Liver (tissue), 9 donors: ENCODE measurements around the gene HMGA1. TPM values are rescaled to one million over a fixed set of nuclear protein-coding genes. Genes with fewer than 3 reads are reported as not detected.
"Not testable (repeated sequence)": the region's sequence is repeated elsewhere in the genome, so short reads cannot be mapped to it uniquely, and the experiment has no call there.

ENCODE experiments used
- DNase-seq: peaks from one replicate; pipeline ENCODE4 v3.0.0-alpha.2; 2017; ENCODE audit warnings: low spot score
- H3K27ac ChIP-seq, 2 donors: one replicate each; pipeline ENCODE4 v1.7.0; 2013; ENCODE audit warnings: inconsistent platforms in 2 of 2, low read length in 2 of 2, control low read depth in 1 of 2, low read depth in 1 of 2, mild to moderate bottlenecking in 1 of 2
- H3K27me3 ChIP-seq, 4 donors: one replicate each; pipeline versions ENCODE4 v1.6.1 to v1.7.0; 2013; ENCODE audit warnings: low read length in 3 of 4, inconsistent platforms in 1 of 4, mild to moderate bottlenecking in 1 of 4, moderate library complexity in 1 of 4; ENCODE audit not compliant: control insufficient read depth in 4 of 4, insufficient read depth in 4 of 4
- H3K36me3 ChIP-seq, 4 donors: one replicate each; pipeline versions ENCODE4 v1.6.1 to v1.7.0; 2013; ENCODE audit warnings: low read length in 3 of 4, mild to moderate bottlenecking in 3 of 4, low read depth in 1 of 4, moderate library complexity in 1 of 4; ENCODE audit not compliant: control insufficient read depth in 4 of 4, insufficient read depth in 3 of 4
- H3K4me1 ChIP-seq, 4 donors: one replicate each; pipeline versions ENCODE4 v1.6.1 to v1.7.0; 2013; ENCODE audit warnings: low read length in 3 of 4, mild to moderate bottlenecking in 3 of 4, moderate library complexity in 1 of 4; ENCODE audit not compliant: control insufficient read depth in 4 of 4, insufficient read depth in 4 of 4
- H3K4me3 ChIP-seq, 3 donors: one replicate each; pipeline versions ENCODE4 v1.6.1 to v1.7.0; 2013; ENCODE audit warnings: low read length in 3 of 3, control low read depth in 1 of 3, low read depth in 1 of 3, mild to moderate bottlenecking in 1 of 3
- H3K9ac ChIP-seq, 2 donors: one replicate each; pipeline ENCODE4 v1.7.0; 2013; ENCODE audit warnings: low read length in 2 of 2, mild to moderate bottlenecking in 2 of 2, moderate library complexity in 2 of 2, control low read depth in 1 of 2, low read depth in 1 of 2
- H3K9me3 ChIP-seq, 4 donors: one replicate each; pipeline versions ENCODE4 v1.6.1 to v1.7.0; 2013; ENCODE audit warnings: low read length in 3 of 4; ENCODE audit not compliant: control insufficient read depth in 4 of 4
- EGR1 ChIP-seq, 2 donors: IDR thresholded peaks; 2 replicates each; pipeline ENCODE4 v1.6.1; 2016 to 2018; ENCODE audit warnings: antibody characterized with exemption in 2 of 2, low read depth in 2 of 2
- FOXA1 ChIP-seq: IDR thresholded peaks from 2 replicates; pipeline ENCODE4 v1.6.1; 2016; ENCODE audit warnings: antibody characterized with exemption
- GABPA ChIP-seq, 2 donors: IDR thresholded peaks in 1 of 2; conservative IDR thresholded peaks in 1 of 2; 2 replicates each; pipeline ENCODE4 v1.6.1; 2016; ENCODE audit warnings: antibody characterized with exemption in 2 of 2, mild to moderate bottlenecking in 1 of 2, moderate library complexity in 1 of 2
- HNF4A ChIP-seq, 2 donors: conservative IDR thresholded peaks; 2 replicates each; pipeline ENCODE4 v1.6.1; 2016; ENCODE audit warnings: antibody characterized with exemption in 2 of 2, mild to moderate bottlenecking in 2 of 2
- JUND ChIP-seq, 2 donors: IDR thresholded peaks; 2 replicates each; pipeline ENCODE4 v1.6.1; 2016; ENCODE audit warnings: antibody characterized with exemption in 2 of 2
- NR2F2 ChIP-seq: IDR thresholded peaks from 2 replicates; pipeline ENCODE4 v1.6.1; 2016; ENCODE audit warnings: antibody characterized with exemption
- RAD21 ChIP-seq, 2 donors: IDR thresholded peaks; 2 replicates each; pipeline ENCODE4 v1.6.1; 2016; ENCODE audit warnings: antibody characterized with exemption in 2 of 2, mild to moderate bottlenecking in 2 of 2
- TAF1 ChIP-seq: conservative IDR thresholded peaks from 2 replicates; pipeline ENCODE4 v1.6.1; 2016; ENCODE audit warnings: antibody characterized with exemption, mild to moderate bottlenecking
- YY1 ChIP-seq: IDR thresholded peaks from 2 replicates; pipeline ENCODE4 v1.6.1; 2016; ENCODE audit warnings: antibody characterized with exemption, mild to moderate bottlenecking
- WGBS: extraction: QIAGEN DNeasy Blood & Tissue Kit; methylation state at CpG from one replicate; pipeline ENCODE4 v1.1.7; 2013; 5-methylcytosine and 5-hydroxymethylcytosine counted together
- polyA plus RNA-seq, 2 donors: library from polyadenylated mRNA; stranded (reverse) in 1 of 2; unstranded in 1 of 2; fragments of 200-250 nt in 1 of 2; fragments of >200 nt in 1 of 2; fragmentation: Nextera tagmentation in 1 of 2; extraction: Ambion mirVana in 1 of 2; gene quantifications; one replicate each; pipeline versions ENCODE4 v1.2.1 to v1.2.3, GENCODE V29; 2013 to 2015
- total RNA-seq, 2 donors: library from RNA; depleted of rRNA; stranded (reverse); fragments of >200 nt; gene quantifications; one replicate each; pipeline ENCODE4 v1.2.3, GENCODE V29; 2014
- TF ChIP-seq, protein P1 (sequence below): fragments of 150-350 bp; IDR thresholded peaks from 2 replicates; pipeline ENCODE4 v1.5.1; 2017; ENCODE audit warnings: improper control_type of control experiment, low read depth, low read length; ENCODE audit not compliant: missing input control
- TF ChIP-seq, protein P2 (sequence below): IDR thresholded peaks from 2 replicates; pipeline ENCODE4 v1.6.1; 2016; ENCODE audit warnings: antibody characterized with exemption
- TF ChIP-seq, protein P3 (sequence below): IDR thresholded peaks from 2 replicates; pipeline ENCODE4 v1.6.1; 2016; ENCODE audit warnings: antibody characterized with exemption
- donor health status: healthy.
- donor health status: healthy.
- donor health status: healthy.
- donor health status: healthy.
- donor health status: healthy.

HMGA1 gene
- total and polyA plus RNA-seq, 4 donors, result 4.2 to 118 (median 8.5) TPM

DNA sequence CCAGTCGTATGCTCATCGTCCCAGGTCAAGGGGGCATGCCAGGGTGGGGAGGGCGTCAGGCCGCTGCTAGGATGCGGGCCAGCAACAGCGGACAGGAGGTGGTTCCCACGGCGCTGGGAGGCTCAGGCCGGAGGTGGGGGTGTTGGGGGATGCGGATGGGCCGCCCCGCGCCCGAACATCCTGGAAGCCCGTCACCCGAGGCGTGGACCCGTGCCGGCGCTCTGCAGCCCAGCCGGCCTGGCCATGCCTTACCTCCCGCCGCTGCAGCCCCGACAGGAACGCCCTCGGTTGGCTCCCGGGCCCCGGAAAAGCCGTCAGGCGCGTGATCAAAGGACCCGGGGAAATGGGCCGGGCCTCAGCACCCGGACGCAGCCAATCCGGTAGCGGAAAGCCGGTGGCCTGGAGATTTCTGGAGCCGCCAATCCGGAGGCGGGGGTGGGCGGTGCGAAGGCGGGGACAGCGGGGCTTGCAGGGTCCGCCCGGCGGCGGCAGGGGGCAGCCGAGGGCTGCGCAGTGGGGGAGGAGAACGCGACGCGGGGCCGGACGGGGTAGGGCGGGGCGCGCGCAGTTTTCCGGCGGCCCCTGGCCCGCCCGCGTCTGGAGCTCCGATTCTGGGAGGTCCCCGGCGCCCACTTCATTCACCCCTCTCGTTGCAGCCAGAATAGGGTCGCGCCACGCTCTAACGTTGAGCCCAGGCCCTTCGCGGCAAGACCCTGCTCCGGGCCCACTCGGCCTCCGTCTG, 12.2 kb downstream of the HMGA1 start, which contains the start of gene SMIM29 (continued):
- no peak for TF ChIP-seq HNF4A (conservative IDR thresholded peaks at IDR 0.05)
- peak; percentile 5 for TF ChIP-seq FOXA1
- TF ChIP-seq, protein P1, sequence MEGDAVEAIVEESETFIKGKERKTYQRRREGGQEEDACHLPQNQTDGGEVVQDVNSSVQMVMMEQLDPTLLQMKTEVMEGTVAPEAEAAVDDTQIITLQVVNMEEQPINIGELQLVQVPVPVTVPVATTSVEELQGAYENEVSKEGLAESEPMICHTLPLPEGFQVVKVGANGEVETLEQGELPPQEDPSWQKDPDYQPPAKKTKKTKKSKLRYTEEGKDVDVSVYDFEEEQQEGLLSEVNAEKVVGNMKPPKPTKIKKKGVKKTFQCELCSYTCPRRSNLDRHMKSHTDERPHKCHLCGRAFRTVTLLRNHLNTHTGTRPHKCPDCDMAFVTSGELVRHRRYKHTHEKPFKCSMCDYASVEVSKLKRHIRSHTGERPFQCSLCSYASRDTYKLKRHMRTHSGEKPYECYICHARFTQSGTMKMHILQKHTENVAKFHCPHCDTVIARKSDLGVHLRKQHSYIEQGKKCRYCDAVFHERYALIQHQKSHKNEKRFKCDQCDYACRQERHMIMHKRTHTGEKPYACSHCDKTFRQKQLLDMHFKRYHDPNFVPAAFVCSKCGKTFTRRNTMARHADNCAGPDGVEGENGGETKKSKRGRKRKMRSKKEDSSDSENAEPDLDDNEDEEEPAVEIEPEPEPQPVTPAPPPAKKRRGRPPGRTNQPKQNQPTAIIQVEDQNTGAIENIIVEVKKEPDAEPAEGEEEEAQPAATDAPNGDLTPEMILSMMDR, result peak; percentile 98
- TF ChIP-seq TAF1, result no peak

DNA sequence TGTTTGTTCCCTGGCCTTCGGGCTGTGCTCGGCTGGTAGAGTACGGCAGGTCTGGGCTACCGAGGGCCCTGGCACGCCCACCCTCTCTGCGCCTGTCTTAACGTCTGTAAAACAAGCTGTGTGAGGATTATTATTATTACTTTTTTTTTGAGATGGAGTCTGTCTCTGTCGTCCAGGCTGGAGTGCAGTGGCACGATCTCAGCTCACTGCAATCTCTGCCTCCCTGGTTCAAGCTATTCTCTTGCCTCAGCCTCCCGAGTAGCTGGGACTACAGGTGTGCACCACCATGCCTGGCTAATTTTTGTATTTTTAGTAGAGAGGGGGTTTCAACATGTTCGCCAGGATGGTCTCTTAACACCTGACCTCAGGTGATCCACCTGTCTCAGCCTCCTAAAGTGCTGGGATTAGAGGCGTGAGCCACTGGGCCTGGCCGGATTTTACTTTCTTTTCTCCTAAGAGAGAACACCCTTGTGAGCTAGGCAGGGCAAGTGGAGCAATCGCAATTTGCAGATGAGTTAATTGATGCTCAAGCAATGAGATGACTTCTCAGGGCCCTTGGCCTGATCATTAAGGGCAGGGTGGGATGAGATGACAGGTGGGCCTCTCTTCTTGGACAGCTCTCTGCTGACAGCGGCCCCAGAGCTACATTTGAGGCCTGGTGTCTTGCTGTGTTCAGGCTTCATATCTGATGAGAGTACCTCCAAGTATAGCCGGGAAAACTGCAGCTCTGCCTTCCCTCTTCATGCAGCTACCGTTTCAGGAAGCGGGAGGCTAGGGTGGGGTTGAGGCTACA, 13.0 kb downstream of the HMGA1 start:
- no peak for DNase-seq
- Histone ChIP-seq H3K27me3 (no peaks in the 10 kb centered on the region), H3K9ac (peak overlapping the region; percentile 32 to 92), H3K4me1 (peaks cover 0 to 20% (median 5%) of the 10 kb centered on the region in 4 donors), H3K9me3 (no peaks in the 10 kb centered on the region), H3K36me3 (no peaks in the 10 kb centered on the region), H3K27ac (peak overlapping the region; percentile 93 to 97), H3K4me3 (peak overlapping the region; percentile 47 to 83 (median 81))
- TF ChIP-seq, protein P2, sequence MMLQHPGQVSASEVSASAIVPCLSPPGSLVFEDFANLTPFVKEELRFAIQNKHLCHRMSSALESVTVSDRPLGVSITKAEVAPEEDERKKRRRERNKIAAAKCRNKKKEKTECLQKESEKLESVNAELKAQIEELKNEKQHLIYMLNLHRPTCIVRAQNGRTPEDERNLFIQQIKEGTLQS, result no peak
- TF ChIP-seq RAD21 (IDR thresholded peaks at IDR 0.05) (no peak), GABPA (IDR thresholded peaks at IDR 0.05 in 1 of 2, conservative IDR thresholded peaks at IDR 0.05 in 1 of 2) (no peak), EGR1 (IDR thresholded peaks at IDR 0.05; ENCODE audit: low read depth in 2 of 2) (no peak), HNF4A (conservative IDR thresholded peaks at IDR 0.05) (no peak), TAF1 (no peak), NR2F2 (no peak), YY1 (no peak), FOXA1 (no peak), JUND (IDR thresholded peaks at IDR 0.05) (no peak)
- TF ChIP-seq, protein P1, result no peak
- TF ChIP-seq, protein P3, sequence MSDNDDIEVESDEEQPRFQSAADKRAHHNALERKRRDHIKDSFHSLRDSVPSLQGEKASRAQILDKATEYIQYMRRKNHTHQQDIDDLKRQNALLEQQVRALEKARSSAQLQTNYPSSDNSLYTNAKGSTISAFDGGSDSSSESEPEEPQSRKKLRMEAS, result no peak
- 50% methylated on average over 18 of the region's 18 CpGs for WGBS

DNA sequence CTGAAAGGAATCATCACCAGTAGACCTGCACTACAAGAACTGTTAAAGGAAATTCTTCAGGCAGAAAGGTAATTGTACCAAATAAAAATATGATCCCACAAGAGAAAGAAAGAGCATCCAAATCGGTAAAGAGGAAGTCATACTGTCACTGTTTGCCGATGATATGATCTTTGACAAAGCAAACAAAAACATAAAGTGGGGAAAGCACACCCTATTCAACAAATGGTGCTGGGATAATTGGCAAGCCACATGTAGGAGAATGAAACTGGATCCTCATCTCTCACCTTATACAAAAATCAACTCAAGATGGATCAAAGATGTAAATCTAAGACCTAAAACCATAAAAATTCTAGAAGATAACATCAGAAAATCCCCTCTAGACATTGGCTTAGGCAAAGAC, 15.7 kb downstream of the HMGA1 start:
- 58% methylated on average over 2 of the region's 2 CpGs for WGBS
- DNase-seq, H3K9ac ChIP-seq, H3K27ac ChIP-seq, H3K27me3 ChIP-seq, H3K36me3 ChIP-seq, H3K9me3 ChIP-seq, H3K4me3 ChIP-seq: not testable (repeated sequence)
- peaks cover 0 to 16% (median 5%) of the 10 kb centered on the region in 4 donors for H3K4me1 ChIP-seq
